GM12878 (cell line): ENCODE measurements around the gene CBLN1. TPM values are rescaled to one million over a fixed set of nuclear protein-coding genes. Genes with fewer than 3 reads are reported as not detected.

Source experiments
- ATAC-seq: fragments of 200-7000 bp; cut with Tn5 transposase; 3 replicates; pipeline ENCODE4 v1.9.1; 2020; ENCODE audit warnings: mild to moderate bottlenecking, moderate library complexity
- BruUV-seq: library from RNA; stranded (reverse); fragments of 400-500 nt; replicated peaks from 2 replicates; lab custom pipeline; 2021; lab: Mats Ljungman, UMichigan
- CTCF ChIA-PET: fragments of 300-600 bp; sonication (Branson Sonifier 250); formaldehyde crosslinking; extraction: SDS; loops from one replicate; lab custom pipeline; 2021; ENCODE audit warnings: inconsistent platforms; lab: Yijun Ruan, JAX
- POLR2A ChIA-PET: fragments of 350-600 bp; formaldehyde crosslinking; extraction: SDS; loops from one replicate; lab custom pipeline; 2021; ENCODE audit warnings: inconsistent platforms; lab: Charles Lee
- RAD21 ChIA-PET: fragments of 300-600 bp; sonication (Branson Sonifier 250); formaldehyde crosslinking; loops from one replicate; lab custom pipeline; 2023; ENCODE audit warnings: antibody characterized with exemption; ENCODE audit not compliant: unreplicated experiment; lab: Charles Lee
- SMC1A ChIA-PET: fragments of 300-600 bp; sonication (Branson Sonifier 250); formaldehyde crosslinking; loops from one replicate; lab custom pipeline; 2023; ENCODE audit not compliant: unreplicated experiment, uncharacterized antibody; lab: Charles Lee
- DNase-seq: peaks from one replicate; pipeline ENCODE4 v3.0.0-alpha.2; 2011; ENCODE audit warnings: low read depth, low spot score
- FAIRE-seq: peaks from 3 replicates; lab custom pipeline; 2011; peaks lifted over from hg19 to GRCh38; lab: Jason Lieb, UNC
- H2AFZ ChIP-seq: 2 replicates; pipeline ENCODE4 v1.6.0; 2011; ENCODE audit warnings: low read depth, low read length, control low read depth; ENCODE audit not compliant: control insufficient read depth
- H3K27ac ChIP-seq: 2 replicates; pipeline ENCODE4 v1.5.1; 2011; ENCODE audit warnings: control low read depth; ENCODE audit not compliant: control insufficient read depth, insufficient read depth
- H3K27me3 ChIP-seq, 2 experiments: replicated peaks in 1 of 2; 2 replicates each; pipeline versions ENCODE4 v1.6.0 to v1.6.1; 2011; ENCODE audit warnings: low read length in 1 of 2; ENCODE audit not compliant: control insufficient read depth in 2 of 2, insufficient read depth in 2 of 2
- H3K36me3 ChIP-seq, 2 experiments: 2 replicates each; pipeline ENCODE4 v1.5.1; 2011; ENCODE audit warnings: low read length in 1 of 2; ENCODE audit not compliant: control insufficient read depth in 2 of 2, insufficient read depth in 2 of 2
- H3K4me1 ChIP-seq: 2 replicates; pipeline ENCODE4 v1.6.1; 2011; ENCODE audit warnings: mild to moderate bottlenecking, low read length, moderate library complexity, mixed read lengths; ENCODE audit not compliant: control insufficient read depth, insufficient read depth
- H3K4me2 ChIP-seq: 2 replicates; pipeline ENCODE4 v1.6.0; 2011; ENCODE audit warnings: control low read depth; ENCODE audit not compliant: control insufficient read depth, insufficient read depth
- H3K4me3 ChIP-seq: fragments of 200-600 bp; sonication (generic); 2 replicates; pipeline ENCODE4 v1.5.1; 2016
- H3K79me2 ChIP-seq: 2 replicates; pipeline ENCODE4 v1.6.0; 2011; ENCODE audit warnings: low read length; ENCODE audit not compliant: control insufficient read depth, insufficient read depth
- H3K9ac ChIP-seq: 2 replicates; pipeline ENCODE4 v1.8.0; 2011; ENCODE audit warnings: low read length, control low read depth, mixed read lengths; ENCODE audit not compliant: control insufficient read depth, insufficient read depth
- H3K9me3 ChIP-seq: replicated peaks from 3 replicates; pipeline ENCODE4 v1.5.1; 2011; ENCODE audit warnings: mild to moderate bottlenecking, low read length; ENCODE audit not compliant: control insufficient read depth, insufficient read depth
- H4K20me1 ChIP-seq: 2 replicates; pipeline ENCODE4 v1.6.0; 2011; ENCODE audit not compliant: control insufficient read depth, insufficient read depth
- ATF3 ChIP-seq: IDR thresholded peaks from 2 replicates; pipeline ENCODE4 v1.6.1; 2011; ENCODE audit warnings: low read depth, mild to moderate bottlenecking, low read length, moderate library complexity, borderline replicate concordance; ENCODE audit errors: extremely low read depth
- CHD1 ChIP-seq: IDR thresholded peaks from 2 replicates; pipeline ENCODE4 v1.6.1; 2012; ENCODE audit warnings: low read depth, low read length, improper control_type of control experiment
- EZH2 ChIP-seq: IDR thresholded peaks from 2 replicates; pipeline ENCODE4 v1.6.1; 2012; ENCODE audit warnings: low read depth, mild to moderate bottlenecking, control low read depth, inconsistent platforms, low read length, borderline replicate concordance; ENCODE audit not compliant: control insufficient read depth
- MEF2A ChIP-seq: IDR thresholded peaks from 2 replicates; pipeline ENCODE4 v1.6.1; 2011; ENCODE audit warnings: low read depth, mild to moderate bottlenecking, low read length, moderate library complexity; ENCODE audit not compliant: insufficient read depth
- NFYA ChIP-seq: IDR thresholded peaks from 2 replicates; pipeline ENCODE4 v1.6.1; 2011; ENCODE audit warnings: low read depth, mild to moderate bottlenecking, low read length, improper control_type of control experiment, borderline replicate concordance
- STAT3 ChIP-seq: IDR thresholded peaks from 2 replicates; pipeline ENCODE4 v1.6.1; 2011; ENCODE audit warnings: low read depth, low read length, improper control_type of control experiment
- TCF12 ChIP-seq: IDR thresholded peaks from 2 replicates; pipeline ENCODE4 v1.6.1; 2011; ENCODE audit warnings: low read depth, mild to moderate bottlenecking, low read length
- TCF7 ChIP-seq: IDR thresholded peaks from 2 replicates; pipeline ENCODE4 v1.6.1; 2014; ENCODE audit warnings: antibody characterized with exemption, borderline replicate concordance
- WGBS: methylation state at CpG from one replicate; pipeline ENCODE4 v1.1.6; 2016; ENCODE audit warnings: low lambda C conversion rate; ENCODE audit not compliant: insufficient replicate concordance, insufficient coverage; ENCODE audit errors: missing lambda C conversion rate; 5-methylcytosine and 5-hydroxymethylcytosine counted together
- in situ Hi-C: fragments of 300-500 bp; cut with MboI; formaldehyde crosslinking; loops from 9 replicates; pipeline ENCODE4 v1.14.3; 2018; ENCODE audit warnings: mixed read lengths
- intact Hi-C: fragments of 100-400 bp; cut with micrococcal nuclease; formaldehyde crosslinking; loops from one replicate; pipeline ENCODE4 v1.14.2; 2022; ENCODE audit not compliant: unreplicated experiment
- polyA plus RNA-seq, 11 experiments: library from polyadenylated mRNA; depleted of rRNA in 4 of 11; unstranded in 6 of 11; stranded (reverse) in 5 of 11; fragments of >200 nt; fragmentation: Nextera tagmentation in 4 of 11; fragmentation: Illumina TruSeq in 1 of 11; extraction: Ambion mirVana in 4 of 11; extraction: Trizol in 1 of 11; gene quantifications; 1 replicate in 1 of 11; 2 replicates in 10 of 11; pipeline versions ENCODE4 v1.2.1 to v1.2.3, GENCODE V29; 2011 to 2016; ENCODE audit warnings: inconsistent platforms in 2 of 11, missing spikeins in 2 of 11, low read depth in 1 of 11
- total RNA-seq, 4 experiments: library from RNA; depleted of rRNA in 3 of 4; stranded (reverse); fragments of >200 nt in 3 of 4; fragmentation: Illumina TruSeq in 1 of 4; extraction: Trizol in 1 of 4; gene quantifications; 2 replicates each; pipeline versions ENCODE4 v1.2.1 to v1.2.3, GENCODE V29; 2013 to 2021
- TF ChIP-seq, protein P1 (sequence below): IDR thresholded peaks from 2 replicates; pipeline ENCODE4 v1.6.1; 2011; ENCODE audit warnings: borderline replicate concordance, low read depth, mild to moderate bottlenecking, moderate library complexity, mixed read lengths, low read length; ENCODE audit not compliant: insufficient read depth; ENCODE audit errors: extremely low read length

Gene CBLN1
- total and polyA plus RNA-seq, 10 of the 15 experiments (the other 5 are each of a cell fraction or from before 2014, with no cell fraction given) = not detected

GRCh38 chr16:49281843-49282642 is 405 bp upstream of the CBLN1 start:
- Histone ChIP-seq H3K4me1 (no peaks in the 10 kb centered on the region), H4K20me1 (no peaks in the 10 kb centered on the region), H2AFZ (peak overlapping the region; percentile 31), H3K9me3 (no peaks in the 10 kb centered on the region; the same call in 2 of the 3 replicates), H3K4me3 (no peak overlapping the region), H3K36me3 (no peaks in the 10 kb centered on the region), H3K27me3 (peaks cover 14 to 22% of the 10 kb centered on the region in 2 experiments), H3K4me2 (peak overlapping the region; percentile 60; the same call in 1 of the 2 replicates), H3K27ac (no peak overlapping the region), H3K79me2 (no peaks in the 10 kb centered on the region), H3K9ac (no peak overlapping the region)
- TF ChIP-seq, protein P1, sequence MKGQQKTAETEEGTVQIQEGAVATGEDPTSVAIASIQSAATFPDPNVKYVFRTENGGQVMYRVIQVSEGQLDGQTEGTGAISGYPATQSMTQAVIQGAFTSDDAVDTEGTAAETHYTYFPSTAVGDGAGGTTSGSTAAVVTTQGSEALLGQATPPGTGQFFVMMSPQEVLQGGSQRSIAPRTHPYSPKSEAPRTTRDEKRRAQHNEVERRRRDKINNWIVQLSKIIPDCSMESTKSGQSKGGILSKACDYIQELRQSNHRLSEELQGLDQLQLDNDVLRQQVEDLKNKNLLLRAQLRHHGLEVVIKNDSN = peak; percentile 30
- TF ChIP-seq STAT3 = no peak
- RAD21 ChIA-PET = no interaction called here
- ATAC-seq = peak; percentile 46
- no peak for DNase-seq
- CTCF ChIA-PET = no interaction called here
- intact Hi-C loops = no loop called here
- SMC1A ChIA-PET = no interaction called here
- BruUV-seq = no TSS peak
- POLR2A ChIA-PET = no interaction called here
- WGBS = 14% methylated on average over 46 of the region's 124 CpGs
- no peak for FAIRE-seq
- in situ Hi-C loops = no loop called here

- Histone ChIP-seq H3K27me3 (peaks cover 23 to 24% of the 10 kb centered on the region in 2 experiments), H3K4me2 (no peak overlapping the region), H3K9me3 (no peaks in the 10 kb centered on the region; the same call in 2 of the 3 replicates), H3K27ac (no peak overlapping the region), H4K20me1 (no peaks in the 10 kb centered on the region)
- WGBS = 27% methylated on average over 33 of the region's 37 CpGs
- ChIA-PET SMC1A (no interaction called here), POLR2A (no interaction called here), RAD21 (no interaction called here)
- intact Hi-C loops = no loop called here
- BruUV-seq = no TSS peak
- no peak for DNase-seq
- TF ChIP-seq EZH2 = no peak
- no peak for TF ChIP-seq NFYA
- no peak for TF ChIP-seq CHD1
- no peak for TF ChIP-seq ATF3
- TF ChIP-seq TCF12 = no peak
- no peak for TF ChIP-seq TCF7
- TF ChIP-seq MEF2A = no peak
- TF ChIP-seq, all 136 proteins: peak for 0
- in situ Hi-C loops = no loop called here
- H3K36me3 ChIP-seq = no peaks in the 10 kb centered on the region
- no peak overlapping the region for H3K9ac ChIP-seq
- no peak for ATAC-seq
- no peak overlapping the region for H3K4me3 ChIP-seq
- no peak overlapping the region for H2AFZ ChIP-seq
- no peak for FAIRE-seq
- no peaks in the 10 kb centered on the region for H3K4me1 ChIP-seq
- H3K79me2 ChIP-seq = no peaks in the 10 kb centered on the region
- CTCF ChIA-PET = no interaction called here
Measured at GRCh38 chr16:49280841-49281371, 732 bp downstream of the CBLN1 start.
